Kidney capillary endothelial cell (primary cell): ENCODE measurements around the gene ATP2B2.

Experiments used
- DNase-seq: peaks from one replicate; pipeline ENCODE4 v3.0.0-alpha.2; 2018; ENCODE audit warnings: low spot score

ATP2B2 gene

DNA sequence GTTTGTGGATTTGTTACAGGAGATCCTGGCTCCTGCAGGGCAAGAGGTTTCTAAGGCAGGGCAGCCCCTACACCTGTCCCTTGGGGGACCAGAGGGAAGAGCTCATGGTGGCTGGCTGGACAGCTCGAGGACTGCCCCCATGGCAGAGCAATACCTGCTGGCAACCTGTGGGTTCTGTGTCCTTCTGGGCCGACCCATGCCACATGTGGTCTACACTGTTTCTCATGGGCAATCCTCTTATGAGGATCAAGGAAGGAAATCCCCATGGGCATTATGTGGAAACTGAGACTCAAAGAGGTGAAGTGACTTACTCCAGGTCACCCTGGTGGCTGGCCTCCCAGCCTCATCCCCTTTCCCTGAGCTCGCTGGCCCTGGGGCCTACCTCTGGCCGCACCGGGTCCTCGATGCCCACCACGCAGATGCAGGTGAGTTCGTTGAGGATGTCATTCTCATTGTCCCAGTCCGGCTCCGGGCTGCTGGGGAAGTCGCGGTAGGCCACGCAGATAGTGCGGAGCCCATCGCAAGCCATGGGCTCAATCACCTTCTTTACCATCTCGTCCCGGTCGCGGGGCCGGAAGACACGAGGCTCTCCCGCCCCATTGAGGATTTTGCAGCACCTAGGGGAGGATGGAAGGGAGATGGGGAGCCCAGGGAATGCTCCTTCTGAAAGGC, 146.9 kb downstream of the ATP2B2 start:
- DNase-seq: no peak

DNA sequence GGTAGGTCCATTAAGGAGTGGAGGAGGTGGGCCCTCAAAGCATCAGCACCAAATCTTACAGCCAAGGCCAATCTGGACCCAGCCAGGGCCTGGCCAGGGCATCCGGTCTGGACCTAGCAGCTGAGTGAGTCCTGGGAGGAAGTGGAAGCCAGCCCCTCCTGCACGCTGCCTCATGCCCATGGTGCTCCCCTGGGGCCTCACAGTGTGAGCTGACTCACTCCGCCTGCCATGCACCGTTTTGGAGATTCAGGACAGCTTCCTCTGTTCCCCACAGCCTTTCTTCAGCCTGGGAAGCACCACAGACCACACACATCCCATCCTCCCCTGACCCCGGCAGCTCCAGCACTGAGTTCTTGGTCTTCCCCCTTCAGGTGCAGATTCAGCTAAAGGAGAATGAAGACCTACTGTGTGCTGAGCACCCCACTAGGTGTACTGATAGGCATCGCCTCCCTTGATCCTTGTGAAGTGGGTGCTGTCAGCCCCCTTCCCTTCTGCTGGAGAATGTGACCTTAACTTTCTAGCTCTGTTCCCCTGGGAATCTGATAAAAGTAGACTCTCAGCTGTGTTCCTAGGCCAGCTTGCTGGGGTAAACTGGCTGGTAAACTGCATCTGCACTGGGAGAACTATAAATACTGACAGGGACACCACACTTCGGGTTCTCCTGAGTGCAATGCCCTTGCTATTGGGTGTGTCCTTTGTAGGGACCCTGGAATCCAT, 147.6 kb downstream of the ATP2B2 start:
- peak; percentile 92 for DNase-seq

DNA sequence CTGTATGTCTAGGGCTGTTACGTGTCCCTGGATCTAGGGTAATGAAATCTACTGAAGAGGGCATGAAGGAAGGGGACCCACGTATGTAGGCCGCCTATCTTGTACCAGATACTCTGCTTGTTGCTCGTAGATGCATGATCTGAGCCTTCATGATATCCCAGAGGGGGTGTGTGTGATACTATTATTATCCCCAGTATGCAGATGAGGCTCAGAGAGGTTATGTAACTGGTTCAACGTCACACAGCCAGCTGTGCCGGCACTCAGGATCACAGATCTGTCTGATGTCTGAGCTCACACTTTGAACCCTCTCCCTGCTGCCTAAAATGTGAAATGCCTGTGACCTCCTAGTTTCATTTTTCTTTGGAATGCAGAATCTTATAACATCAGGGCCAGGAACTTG, 148.3 kb downstream of the ATP2B2 start:
- DNase-seq: no peak

DNA sequence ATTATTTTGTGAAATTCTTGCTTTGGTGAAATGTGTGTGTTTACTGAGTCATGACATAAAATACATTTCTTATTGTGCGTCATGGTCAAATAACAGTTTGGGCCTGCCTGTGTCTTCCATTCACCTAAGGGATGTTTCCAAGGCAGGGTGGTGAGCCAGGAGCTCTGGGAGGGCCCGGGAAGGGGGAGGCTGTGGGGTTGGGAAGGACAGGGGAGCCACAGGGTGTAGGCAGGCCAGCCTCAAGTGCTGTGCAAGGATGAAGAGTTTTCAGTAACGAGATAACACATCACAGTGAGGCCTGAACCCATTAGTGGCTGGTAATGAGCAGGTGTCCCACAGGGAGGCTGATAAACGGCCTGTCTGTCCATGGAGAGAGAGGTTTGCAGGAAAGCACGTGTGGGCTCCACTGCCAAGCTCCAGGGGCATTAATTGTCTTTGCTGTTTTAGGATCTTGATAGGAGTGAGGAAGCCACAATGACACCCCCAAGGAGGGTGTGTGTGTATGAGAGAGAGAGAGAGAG, 148.9 kb downstream of the ATP2B2 start:
- no peak for DNase-seq

DNA sequence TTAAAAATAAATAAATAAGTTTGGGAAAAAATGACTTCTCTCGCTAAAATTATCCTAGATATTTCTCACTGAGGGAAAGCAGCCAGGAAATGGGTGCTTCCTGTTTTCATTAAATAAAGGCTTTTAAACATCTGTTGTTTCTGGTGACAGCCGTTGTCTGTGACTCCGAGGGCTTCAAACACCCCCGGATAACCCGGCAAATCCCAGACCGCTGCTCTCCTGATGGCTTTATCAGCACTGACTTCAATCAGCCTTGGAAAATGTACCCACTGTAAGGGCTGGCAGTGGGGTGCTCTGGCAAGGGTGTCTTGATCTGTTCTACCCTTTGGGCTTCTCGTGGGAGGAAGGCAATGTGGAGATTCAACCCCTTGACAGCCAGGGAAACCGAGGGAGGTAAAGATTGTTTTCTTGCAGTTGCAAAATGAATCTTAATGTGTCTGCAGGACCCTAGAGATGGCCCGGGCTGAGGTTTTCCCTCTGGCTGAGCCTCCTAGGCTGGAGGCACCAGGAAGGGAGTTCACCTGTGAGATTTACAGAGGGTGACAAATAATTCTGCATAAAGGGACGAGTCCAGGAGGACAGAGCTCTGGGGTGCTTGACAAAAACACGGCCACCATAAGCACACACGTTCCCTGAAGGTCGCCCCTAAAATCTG, 150.9 kb downstream of the ATP2B2 start:
- DNase-seq: peak; percentile 26

DNA sequence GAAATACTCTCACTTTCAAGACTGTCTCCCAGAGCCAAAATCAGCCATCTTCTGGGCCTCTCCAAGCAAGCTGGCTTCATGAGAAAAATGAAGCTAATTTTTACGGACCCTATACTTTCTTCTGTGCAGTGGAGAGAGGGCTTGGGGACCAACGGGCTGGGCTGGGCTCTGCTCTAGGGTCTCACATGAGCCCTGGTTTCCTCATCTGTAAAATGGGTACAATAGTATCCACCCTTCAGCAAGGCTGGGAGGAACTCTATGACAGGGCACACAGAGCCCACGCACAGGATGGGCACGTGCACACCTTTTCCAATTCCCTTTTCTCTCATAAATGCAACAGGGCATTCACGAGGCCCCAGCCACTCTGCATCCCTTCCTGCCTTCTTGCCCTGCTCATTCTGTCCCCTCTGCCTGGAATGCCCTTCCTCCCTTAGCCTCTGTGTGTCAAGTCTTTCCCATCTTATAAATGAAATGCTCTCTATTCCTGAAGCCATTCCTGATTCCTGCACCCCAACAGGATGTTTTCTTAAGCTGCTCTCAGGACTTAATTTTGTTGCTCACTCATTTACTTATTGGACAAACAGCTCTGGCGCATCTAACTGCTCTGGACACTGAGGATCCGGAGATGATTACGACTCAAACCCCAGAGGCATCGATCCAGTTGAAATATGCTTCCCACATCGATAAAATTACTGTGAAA, 151.6 kb downstream of the ATP2B2 start:
- DNase-seq: peak; percentile 26

DNA sequence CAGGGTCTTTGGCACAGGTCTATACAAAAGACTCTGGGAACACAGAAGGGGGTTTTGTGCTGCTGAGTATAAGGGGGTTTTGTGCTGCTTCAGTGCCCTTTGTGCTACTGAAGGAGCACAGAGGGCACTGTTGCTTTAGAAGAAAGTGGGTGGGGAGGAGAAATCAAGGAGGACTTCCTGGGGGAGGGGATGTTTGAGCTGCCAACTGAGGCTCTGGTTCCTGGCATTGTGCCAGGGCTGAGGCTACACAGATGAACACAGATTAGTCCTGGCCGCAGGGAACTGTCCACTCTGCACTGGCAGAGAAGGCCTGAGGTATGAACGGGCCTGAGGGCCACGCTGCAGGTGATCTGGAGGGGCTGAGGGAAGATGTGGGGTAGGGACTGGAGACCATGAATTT, 152.2 kb downstream of the ATP2B2 start:
- no peak for DNase-seq

DNA sequence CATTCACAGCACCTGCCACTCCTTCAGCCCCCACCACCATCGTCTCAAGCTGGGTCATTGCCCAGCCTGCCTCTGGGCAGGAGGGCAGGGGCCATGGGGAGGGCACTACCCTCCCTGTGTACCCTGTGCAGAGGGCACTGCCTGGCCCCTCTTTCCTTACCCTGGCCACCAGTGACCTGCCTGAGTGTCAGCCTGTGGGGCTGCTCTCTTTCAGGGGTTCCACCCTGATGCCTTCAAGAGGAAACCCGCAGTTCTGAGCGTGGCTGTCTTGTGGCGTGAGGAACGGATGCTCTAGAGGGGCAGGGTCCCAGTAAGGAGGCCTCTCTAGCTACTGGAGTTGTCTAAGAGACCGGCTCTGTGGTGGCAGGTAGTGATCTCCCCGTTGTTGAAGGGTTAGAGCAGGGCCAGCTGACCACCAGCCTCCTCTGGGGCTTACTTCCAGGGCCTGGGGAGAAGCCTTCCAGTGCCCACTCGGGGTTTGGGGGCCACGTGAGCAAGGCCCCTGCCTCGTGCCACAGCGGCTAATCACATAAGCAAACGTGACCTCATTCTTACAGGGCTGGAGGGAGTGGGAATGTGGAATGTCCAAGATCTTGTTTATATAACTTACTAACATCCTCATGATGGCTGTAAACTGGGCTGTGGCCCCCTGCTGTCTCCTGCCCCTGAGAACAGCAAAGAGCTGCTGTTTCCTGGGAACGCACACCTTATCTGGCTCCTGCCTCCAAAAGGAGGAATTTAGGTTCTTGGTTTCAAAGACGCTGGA, 153.1 kb downstream of the ATP2B2 start:
- no peak for DNase-seq

DNA sequence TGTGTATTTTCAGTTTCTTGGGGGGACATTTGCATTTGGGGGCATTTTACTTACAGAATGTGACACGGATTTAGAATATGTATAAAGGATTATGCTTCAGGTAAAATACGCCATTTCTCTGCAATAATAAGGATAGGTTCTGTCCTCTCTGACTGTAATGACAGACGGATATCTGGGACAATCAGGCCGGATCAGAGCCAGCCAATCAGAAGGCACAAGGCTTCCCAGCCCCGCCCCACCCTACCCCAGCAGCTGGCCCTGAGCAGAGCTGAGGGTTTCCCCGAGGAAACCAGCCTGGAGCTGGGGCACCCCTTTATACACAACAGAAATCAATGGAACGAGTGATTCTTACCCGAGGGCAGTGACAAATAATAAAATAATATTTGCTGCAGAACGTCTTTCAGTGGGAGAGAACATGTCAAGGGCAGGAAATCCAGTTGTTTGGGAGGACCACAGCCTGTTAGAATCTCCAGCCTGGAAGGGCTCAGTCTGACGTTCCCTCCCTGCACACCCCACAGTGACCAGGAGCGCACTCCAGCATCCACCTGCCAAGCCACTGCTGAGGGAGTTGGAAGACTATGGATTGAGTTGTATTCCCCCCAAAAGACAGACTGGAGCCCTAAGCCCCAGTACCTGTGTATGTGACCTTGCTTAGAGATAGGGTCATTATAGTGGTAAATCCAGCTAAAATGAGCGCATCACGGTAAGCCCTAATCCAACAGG, 154.2 kb downstream of the ATP2B2 start:
- no peak for DNase-seq

DNA sequence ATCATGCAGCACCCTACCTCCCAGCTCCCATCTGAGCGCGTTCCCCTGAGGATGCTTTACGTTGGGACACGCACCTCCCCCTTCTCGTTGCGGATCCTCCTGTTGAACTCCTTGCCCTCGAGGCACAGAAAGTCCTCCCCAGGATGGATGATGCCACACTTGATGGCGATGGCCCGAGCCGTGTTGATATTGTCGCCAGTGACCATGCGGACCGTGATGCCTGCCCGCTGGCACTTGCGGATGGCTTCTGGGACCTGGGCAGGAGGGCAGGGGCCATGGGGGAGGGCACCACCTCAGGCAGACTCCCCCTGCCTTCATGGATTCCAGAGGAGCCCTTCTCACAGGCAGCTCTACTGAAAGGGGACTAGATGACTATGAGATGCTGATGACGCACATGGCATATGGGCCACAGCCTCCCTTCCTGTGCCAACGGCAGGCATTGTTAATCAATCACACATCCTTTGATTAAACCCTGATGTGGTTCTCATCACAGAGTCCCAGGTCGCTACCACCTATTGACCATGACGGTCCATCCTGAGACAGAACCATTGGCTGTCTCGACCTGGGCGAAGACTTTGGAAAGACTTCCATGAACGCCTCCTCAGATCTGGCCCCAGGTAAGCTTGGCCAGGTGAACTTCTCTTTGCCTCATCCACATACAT, 154.9 kb downstream of the ATP2B2 start:
- DNase-seq: no peak

DNA sequence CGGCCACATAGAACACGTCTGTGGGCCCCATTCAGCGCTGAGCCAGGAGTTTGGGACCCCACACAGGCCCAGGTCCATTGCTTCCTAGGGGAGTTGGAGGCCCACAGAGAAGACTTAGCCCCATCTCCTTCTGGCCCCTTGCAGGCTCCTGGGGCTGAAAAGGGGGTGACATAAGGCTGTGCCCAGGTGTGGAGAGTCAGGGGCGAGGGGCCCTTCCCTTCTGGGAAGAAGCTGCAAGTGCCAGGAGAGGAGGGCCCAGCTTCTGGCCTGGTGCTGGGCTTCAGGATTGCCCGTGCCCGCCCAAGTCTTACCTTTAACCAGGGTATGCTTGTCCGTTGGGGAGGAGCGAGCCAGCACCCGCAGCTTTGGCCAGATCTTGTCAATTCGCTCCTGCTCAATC, 155.6 kb downstream of the ATP2B2 start:
- DNase-seq: no peak

DNA sequence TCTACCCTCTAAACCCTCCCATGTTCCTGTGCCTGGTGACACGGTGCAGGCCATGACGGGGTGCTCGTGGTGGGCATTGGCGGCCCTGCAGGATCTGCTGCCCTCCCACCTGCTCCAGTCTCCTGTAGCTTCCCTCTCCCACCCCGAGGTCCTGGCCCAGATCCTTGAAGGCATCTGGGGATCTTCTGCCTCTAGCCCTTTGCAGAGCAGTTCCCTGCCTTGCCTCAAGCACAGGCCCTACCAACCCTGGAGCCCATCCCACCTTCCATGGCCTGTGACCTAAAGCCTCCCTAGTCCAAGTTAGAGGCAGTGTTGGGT, 157.0 kb downstream of the ATP2B2 start:
- DNase-seq: no peak

DNA sequence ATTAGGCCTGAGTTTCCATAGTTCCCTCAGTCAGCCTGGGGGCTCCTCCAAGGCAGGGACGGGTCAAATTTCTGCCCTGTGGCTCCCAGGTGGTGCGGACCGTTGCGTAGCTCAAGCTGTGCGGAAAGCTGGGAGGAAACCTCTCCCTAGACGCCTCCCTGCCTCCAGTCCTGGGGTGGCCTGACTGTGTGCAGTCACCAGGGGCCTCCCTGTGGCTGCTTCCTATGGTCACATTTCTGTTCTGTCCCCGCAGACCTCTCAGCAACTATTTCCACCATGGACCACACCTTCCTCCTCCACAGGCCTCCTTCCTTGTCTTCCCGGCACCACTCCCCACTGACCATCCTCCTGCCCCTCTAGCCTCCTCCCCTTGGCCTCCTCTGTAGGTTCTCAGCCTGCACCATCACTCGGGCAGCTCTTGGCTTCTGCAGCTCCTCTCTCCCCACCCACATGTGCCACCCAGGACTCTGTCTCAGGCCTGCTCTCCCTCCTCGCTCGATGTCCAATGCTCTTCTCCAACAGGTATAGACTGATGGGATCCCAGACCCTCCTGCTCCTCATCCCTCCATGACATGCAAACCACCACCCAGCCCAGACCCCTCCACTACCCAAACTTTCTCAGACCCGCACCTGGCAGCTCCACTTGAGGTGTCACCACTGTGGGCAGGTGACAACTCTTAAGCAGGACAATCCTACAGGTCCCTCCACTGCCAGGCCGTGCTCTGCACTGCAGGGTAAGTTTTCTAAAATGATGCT, 157.6 kb downstream of the ATP2B2 start:
- DNase-seq: no peak

DNA sequence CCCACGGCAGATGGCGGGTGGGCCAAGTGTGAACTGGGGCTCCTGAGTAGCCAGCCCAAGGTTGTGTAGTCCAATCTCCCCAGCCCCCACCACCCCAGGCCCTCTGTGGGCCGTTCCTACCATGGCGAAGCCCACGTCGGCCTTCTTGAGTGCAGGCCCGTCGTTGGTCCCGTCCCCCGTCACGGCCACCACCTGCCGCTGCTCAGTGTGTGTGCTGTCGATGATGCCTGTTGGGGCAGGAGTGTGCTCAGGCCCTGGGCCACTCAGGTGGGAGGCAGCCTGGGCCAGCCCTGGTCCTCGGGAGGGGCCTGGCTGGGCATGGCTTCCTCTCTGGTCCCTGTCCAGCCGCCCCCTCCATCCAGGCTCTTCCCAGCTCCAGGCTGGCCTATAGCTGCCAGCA, 159.5 kb downstream of the ATP2B2 start:
- no peak for DNase-seq

DNA sequence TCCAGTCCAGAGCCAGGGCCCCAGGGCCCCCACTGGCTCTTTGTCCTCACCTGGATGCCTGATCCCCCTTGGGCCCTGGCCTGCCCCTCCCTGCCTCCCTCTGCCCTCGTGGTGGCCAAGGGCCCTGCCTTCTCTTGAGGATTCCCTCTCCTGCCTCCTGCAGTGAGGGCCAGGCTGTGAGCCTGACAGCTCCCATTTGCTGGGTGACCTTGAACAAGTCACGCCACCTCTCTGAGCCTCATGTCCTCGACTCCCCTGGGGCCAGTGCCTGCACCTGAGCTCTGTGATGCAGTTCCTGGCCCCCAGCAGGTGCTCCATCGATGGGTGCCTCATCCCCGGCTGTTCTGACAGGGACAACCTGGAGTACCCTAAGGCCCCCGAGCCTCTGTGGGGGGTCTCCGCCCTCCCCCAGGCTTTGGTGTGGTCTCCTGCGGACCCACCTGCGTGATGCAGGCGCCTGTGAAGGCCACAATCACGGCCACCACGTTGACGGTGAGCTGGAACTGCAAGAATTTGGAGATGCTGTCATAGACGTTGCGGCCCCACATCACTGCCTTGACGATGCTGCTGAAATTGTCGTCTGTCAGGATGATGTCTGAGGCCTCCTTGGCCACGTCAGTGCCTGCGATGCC, 160.3 kb downstream of the ATP2B2 start:
- DNase-seq: no peak

DNA sequence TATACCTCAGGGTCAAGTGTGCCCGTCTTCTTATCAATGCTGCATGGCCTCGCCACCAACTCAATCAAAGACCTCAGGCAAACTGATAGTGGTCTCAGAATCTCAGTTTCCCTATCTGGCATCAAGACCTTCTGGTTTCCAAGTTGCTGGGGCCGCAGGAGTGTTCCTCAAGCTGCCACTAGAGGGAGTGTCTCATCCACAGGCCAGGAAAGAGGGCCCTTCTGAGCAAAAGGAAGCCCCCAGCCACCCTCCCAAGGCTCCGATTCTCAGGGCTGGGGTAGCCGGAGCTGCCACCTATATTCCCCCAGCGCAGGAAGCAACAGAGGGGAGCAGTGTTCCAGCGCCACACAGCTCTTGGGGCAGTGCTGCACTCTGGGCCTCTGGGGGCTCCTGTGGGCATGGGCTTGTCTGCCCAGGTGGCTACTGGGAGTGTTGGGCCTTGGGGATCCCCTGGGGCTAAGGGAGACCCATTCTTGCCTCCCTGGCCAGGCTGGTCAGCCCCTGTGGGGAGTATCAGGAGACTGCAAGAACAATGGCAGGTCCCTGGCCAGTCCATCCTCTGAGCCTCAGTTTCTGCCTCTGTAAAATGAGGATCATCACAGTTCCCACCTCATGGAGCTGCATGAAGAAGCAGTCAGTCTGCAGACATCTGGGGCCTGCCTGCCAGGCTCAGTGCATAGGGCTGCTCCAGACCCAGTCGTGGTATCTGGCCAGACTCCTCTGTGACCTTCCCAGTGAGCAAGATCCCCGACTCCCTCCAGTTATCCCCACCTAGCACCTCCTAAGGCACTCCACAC, 161.0 kb downstream of the ATP2B2 start:
- DNase-seq: no peak

DNA sequence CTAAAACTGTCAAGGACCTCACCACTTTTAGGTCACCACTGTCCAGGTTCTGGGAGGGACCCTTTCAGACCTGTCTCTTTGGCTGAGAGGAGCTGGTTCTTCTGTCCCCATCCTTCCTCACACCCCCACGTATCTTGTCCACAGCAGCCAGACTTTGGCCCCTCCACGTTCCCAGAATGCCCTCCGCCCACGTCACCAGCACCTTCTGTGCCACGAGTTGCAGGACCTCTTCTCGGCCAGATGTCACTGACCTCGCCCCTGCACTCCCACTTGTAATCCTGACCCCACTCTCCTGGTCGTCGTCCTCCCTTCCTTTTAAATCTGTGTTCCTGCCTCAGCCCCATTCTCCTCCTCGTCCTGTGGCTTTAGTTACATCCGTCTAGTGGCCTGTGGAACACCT, 161.9 kb downstream of the ATP2B2 start:
- no peak for DNase-seq

DNA sequence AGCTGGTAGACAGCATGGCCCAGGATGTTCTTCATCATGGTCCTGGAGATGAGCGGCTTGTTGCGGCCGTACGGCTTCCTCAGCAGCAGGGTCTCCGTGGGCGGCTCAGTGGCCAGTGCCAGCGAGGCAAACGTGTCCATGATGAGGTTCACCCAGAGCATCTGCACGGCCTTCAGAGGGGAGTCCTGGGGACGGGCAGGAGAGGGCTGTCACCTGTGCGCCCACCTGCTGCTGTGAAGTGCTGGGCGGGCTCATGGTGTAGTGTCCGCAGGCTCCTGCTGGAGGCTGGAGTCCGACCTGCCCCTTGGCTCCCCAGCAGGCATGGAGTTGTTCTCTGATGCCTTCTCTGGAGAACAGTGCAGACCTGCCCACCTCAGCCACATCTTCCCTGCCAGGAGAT, 162.6 kb downstream of the ATP2B2 start:
- no peak for DNase-seq
